Endothelial cell of umbilical vein (primary cell): ENCODE results near the gene GARS1. TPM values are rescaled to one million over a fixed set of nuclear protein-coding genes. Genes with fewer than 3 reads are reported as not detected.

Source experiments
- BruUV-seq: library from RNA; stranded (reverse); fragments of 400-500 nt; replicated peaks from 2 replicates; lab custom pipeline; 2021; lab: Mats Ljungman, UMichigan
- CTCF ChIA-PET: fragments of 300-600, 350-600 bp; sonication (Branson Sonifier 250); formaldehyde crosslinking; loops from one replicate; lab custom pipeline; 2021; ENCODE audit warnings: antibody characterized with exemption, inconsistent platforms; lab: Charles Lee
- POLR2A ChIA-PET: fragments of 300-600, 350-600 bp; sonication (Branson Sonifier 250); formaldehyde crosslinking; loops from one replicate; lab custom pipeline; 2021; ENCODE audit warnings: antibody characterized with exemption, inconsistent platforms; lab: Charles Lee
- DNase-seq: peaks from one replicate; pipeline ENCODE4 v3.0.0-alpha.2; 2011; ENCODE audit warnings: low read depth, low spot score
- FAIRE-seq: peaks from 2 replicates; lab custom pipeline; 2011; peaks lifted over from hg19 to GRCh38; lab: Jason Lieb, UNC
- H2AFZ ChIP-seq: 2 replicates; pipeline ENCODE4 v1.6.0; 2012; ENCODE audit warnings: low read depth, low read length, control low read depth, inconsistent platforms
- H3K27ac ChIP-seq: 2 replicates; pipeline ENCODE4 v1.5.1; 2011; ENCODE audit warnings: low read depth, mild to moderate bottlenecking, control low read depth, low read length, moderate library complexity; ENCODE audit not compliant: insufficient read depth
- H3K27me3 ChIP-seq, 2 experiments: 2 replicates each; pipeline versions ENCODE4 v1.6.0 to v1.6.1; 2011; ENCODE audit warnings: low read length in 2 of 2, mixed read lengths in 1 of 2; ENCODE audit not compliant: control insufficient read depth in 2 of 2, insufficient read depth in 2 of 2
- H3K36me3 ChIP-seq, 2 experiments: 2 replicates in 1 of 2; 3 replicates in 1 of 2; pipeline ENCODE4 v1.5.1; 2011; ENCODE audit warnings: low read length in 2 of 2, mild to moderate bottlenecking in 1 of 2, moderate library complexity in 1 of 2; ENCODE audit not compliant: control insufficient read depth in 2 of 2, insufficient read depth in 2 of 2; ENCODE audit errors: extremely low read depth in 1 of 2
- H3K4me1 ChIP-seq: 3 replicates; pipeline ENCODE4 v1.5.1; 2011; ENCODE audit warnings: mild to moderate bottlenecking, low read length; ENCODE audit not compliant: control insufficient read depth, insufficient read depth; ENCODE audit errors: extremely low read depth
- H3K4me2 ChIP-seq: 2 replicates; pipeline ENCODE4 v1.6.1; 2011; ENCODE audit warnings: low read length, control low read depth, mixed read lengths; ENCODE audit not compliant: insufficient read depth
- H3K4me3 ChIP-seq, 3 experiments: fragments of 200-600 bp in 1 of 3; sonication (generic), shearing (Covaris generic) in 1 of 3; replicated peaks in 1 of 3; 2 replicates each; pipeline ENCODE4 v1.5.1; 2011 to 2016; ENCODE audit warnings: control low read depth in 3 of 3, low read length in 3 of 3, mild to moderate bottlenecking in 2 of 3, inconsistent platforms in 1 of 3, low read depth in 1 of 3, moderate library complexity in 1 of 3; ENCODE audit not compliant: insufficient read depth in 1 of 3
- H3K79me2 ChIP-seq: 2 replicates; pipeline ENCODE4 v1.6.0; 2012; ENCODE audit warnings: low read length, inconsistent platforms; ENCODE audit not compliant: control insufficient read depth, insufficient read depth
- H3K9ac ChIP-seq: replicated peaks from 2 replicates; pipeline ENCODE3; 2011; ENCODE audit warnings: low read length, control low read depth; ENCODE audit not compliant: insufficient read depth; ENCODE audit errors: extremely low read depth
- H3K9me1 ChIP-seq: replicated peaks from 3 replicates; pipeline ENCODE4 v1.6.0; 2011; ENCODE audit warnings: mild to moderate bottlenecking, low read length; ENCODE audit not compliant: control insufficient read depth, insufficient read depth; ENCODE audit errors: extremely low read depth
- H3K9me3 ChIP-seq: replicated peaks from 2 replicates; pipeline ENCODE4 v1.5.1; 2012; ENCODE audit warnings: low read length, inconsistent platforms; ENCODE audit not compliant: control insufficient read depth, insufficient read depth
- H4K20me1 ChIP-seq: replicated peaks from 2 replicates; pipeline ENCODE3; 2011; ENCODE audit warnings: mild to moderate bottlenecking, low read length; ENCODE audit not compliant: control insufficient read depth, insufficient read depth; ENCODE audit errors: extremely low read depth
- CTCF ChIP-seq, 2 donors: IDR thresholded peaks; 1 replicate in 1 of 2; 2 replicates in 1 of 2; pipeline ENCODE4 v1.5.1; 2011; ENCODE audit warnings: low read length in 2 of 2, mild to moderate bottlenecking in 2 of 2, moderate library complexity in 2 of 2, control low read depth in 1 of 2, inconsistent platforms in 1 of 2, low read depth in 1 of 2; ENCODE audit not compliant: insufficient read depth in 1 of 2; ENCODE audit errors: extremely low read depth in 1 of 2
- EZH2 ChIP-seq: IDR thresholded peaks from 2 replicates; pipeline ENCODE4 v1.6.1; 2012; ENCODE audit warnings: borderline replicate concordance, low read depth, mild to moderate bottlenecking, moderate library complexity, low read length, inconsistent platforms; ENCODE audit not compliant: severe bottlenecking
- FOS ChIP-seq: IDR thresholded peaks from 2 replicates; pipeline ENCODE4 v1.6.1; 2011; ENCODE audit warnings: mild to moderate bottlenecking, low read length, moderate library complexity, borderline replicate concordance; ENCODE audit not compliant: insufficient read depth
- GATA2 ChIP-seq: IDR thresholded peaks from 2 replicates; pipeline ENCODE4 v1.7.0; 2011; ENCODE audit warnings: low read depth, mild to moderate bottlenecking, moderate library complexity, mixed read lengths, low read length; ENCODE audit not compliant: insufficient read length, insufficient read depth
- MAX ChIP-seq: IDR thresholded peaks from 2 replicates; pipeline ENCODE4 v1.6.1; 2011; ENCODE audit not compliant: insufficient read depth, insufficient read length
- POLR2AphosphoS5 ChIP-seq: IDR thresholded peaks from 2 replicates; pipeline ENCODE4 v1.6.1; 2012; ENCODE audit warnings: low read depth, mild to moderate bottlenecking, control low read depth, low read length, moderate library complexity; ENCODE audit not compliant: insufficient read depth
- dilution Hi-C: fragments of 300-500 bp; cut with MboI; formaldehyde crosslinking; loops from one replicate; pipeline ENCODE4 v1.15.0; 2019; ENCODE audit warnings: low sequenced_read_pairs; ENCODE audit not compliant: extremely low pct_ligation_motif_present
- intact Hi-C: fragments of 100-400 bp; cut with micrococcal nuclease; formaldehyde crosslinking; loops from one replicate; pipeline ENCODE4 v1.10.0; 2022
- polyA plus RNA-seq, 4 experiments: library from polyadenylated mRNA; depleted of rRNA in 3 of 4; stranded (reverse) in 3 of 4; unstranded in 1 of 4; fragments of >200 nt; gene quantifications; 2 replicates each; pipeline versions ENCODE4 v1.2.1 to v1.2.3, GENCODE V29; 2011 to 2012; ENCODE audit warnings: missing spikeins in 1 of 4
- total RNA-seq: library from RNA; stranded (reverse); gene quantifications from 2 replicates; pipeline ENCODE4 v1.2.3, GENCODE V29; 2021

The GARS1 gene
- total and polyA plus RNA-seq, 2 donors (not counting 3 experiments of a cell fraction or from before 2014, with no cell fraction given): 194 to 295 TPM

DNA sequence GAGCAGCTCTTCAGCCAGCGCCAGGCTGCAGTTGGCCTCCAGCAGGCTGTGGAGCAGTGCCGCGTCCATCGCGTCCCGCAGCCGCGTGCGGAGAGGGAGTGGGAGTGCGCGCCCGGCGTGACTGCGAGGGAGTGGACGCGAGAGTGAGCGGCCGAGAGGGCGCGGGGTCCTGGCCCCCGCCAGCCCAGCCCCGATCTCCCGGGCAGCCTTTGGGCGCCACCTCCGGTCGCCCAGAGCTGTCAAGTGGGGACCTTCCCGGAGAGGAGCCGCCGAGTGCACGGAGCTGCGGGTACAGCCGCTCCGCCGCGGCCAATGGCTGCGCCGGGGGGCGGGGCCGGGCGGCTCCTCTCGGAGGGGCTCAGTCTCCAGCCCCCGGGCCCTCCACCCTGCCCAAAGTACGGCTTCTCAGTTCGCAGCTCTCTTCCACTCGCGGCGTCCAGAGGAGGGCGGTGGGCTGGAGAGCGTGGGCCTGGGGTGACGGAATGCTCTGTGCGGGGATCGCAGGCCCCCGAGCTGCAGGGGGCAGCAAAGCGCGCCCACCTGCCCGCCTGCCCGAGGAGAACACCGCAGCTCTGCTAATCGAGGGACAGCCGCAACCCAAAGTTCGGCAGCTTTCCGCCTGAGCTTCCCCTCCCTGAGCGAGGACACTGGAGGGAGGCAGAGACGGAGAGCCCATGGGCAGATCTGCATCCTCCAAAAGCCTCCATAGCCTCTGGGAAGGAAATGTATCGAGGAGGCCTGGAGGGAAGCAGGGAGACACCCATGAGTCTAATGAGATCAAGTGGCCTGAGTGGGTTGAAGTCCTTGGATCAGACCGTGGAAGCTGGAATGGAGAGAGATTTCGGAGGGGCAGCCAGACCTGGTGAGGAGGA lies 87.8 kb downstream of the GARS1 start, which contains the start of gene CRHR2:
Gene CRHR2 (minus strand): TSS at position 245 of the 872 bp plus-strand sequence. CDS start 176 bp downstream, at position 69.
- no peak within 1 kb of the TSS for H3K4me3 ChIP-seq
- ChIA-PET POLR2A (no interaction called here), CTCF (interaction anchor here (0.7 kb wide), 1 partner anchor 10 kb away, joined by 3 read pairs; no protein-coding TSS in a partner anchor)
- H3K27ac ChIP-seq: no peak within 1 kb of the TSS
- no TSS peak for BruUV-seq
- H3K79me2 ChIP-seq: no peaks in the 10 kb centered on the region
- peaks cover 59 to 61% of the 10 kb centered on the region in 2 experiments for H3K27me3 ChIP-seq
- peak; percentile 4 for DNase-seq
- no peak within 1 kb of the TSS for H2AFZ ChIP-seq
- no peak within 1 kb of the TSS for H3K9ac ChIP-seq
- no peak for FAIRE-seq
- no peaks in the 10 kb centered on the region for H3K9me1 ChIP-seq
- intact Hi-C loops: loop anchor here (1.0 kb wide), 1 partner anchor 58 kb away; no protein-coding TSS in a partner anchor
- H3K4me2 ChIP-seq: no peak within 1 kb of the TSS
- H3K4me1 ChIP-seq: no peaks in the 10 kb centered on the region
- no peaks in the 10 kb centered on the region for H3K9me3 ChIP-seq
- H3K36me3 ChIP-seq: no peaks in the 10 kb centered on the region
- dilution Hi-C loops: no loop called here
- no peaks in the 10 kb centered on the region for H4K20me1 ChIP-seq
- TF ChIP-seq FOS (no peak), EZH2 (peak; percentile 82), MAX (no peak), GATA2 (no peak), CTCF (IDR thresholded peaks at IDR 0.05; ENCODE audit: extremely low read depth in 1 of 2, insufficient read depth in 1 of 2, low read depth in 1 of 2, low read length in 2 of 2) (peak; percentile 28 to 44), POLR2AphosphoS5 (no peak)
